PC-9 (cell line): ENCODE results near the gene ARID5A. TPM values are rescaled to one million over a fixed set of nuclear protein-coding genes. Genes with fewer than 3 reads are reported as not detected.

Experiments used
- BruUV-seq: library from RNA; stranded (reverse); fragments of 400-500 nt; replicated peaks from 2 replicates; lab custom pipeline; 2021; lab: Mats Ljungman, UMichigan
- CTCF ChIA-PET: fragments of 300-600 bp; sonication (Branson Sonifier 250); formaldehyde crosslinking; loops from one replicate; lab custom pipeline; 2022; ENCODE audit warnings: antibody characterized with exemption; lab: Charles Lee
- POLR2A ChIA-PET: fragments of 300-600 bp; sonication (Branson Sonifier 250); formaldehyde crosslinking; loops from one replicate; lab custom pipeline; 2022; ENCODE audit warnings: antibody characterized with exemption; ENCODE audit not compliant: unreplicated experiment; lab: Charles Lee
- DNase-seq, 2 experiments: peaks; one replicate each; pipeline versions ENCODE4 v3.0.0 to v3.0.0-alpha.2; 2015 to 2022; ENCODE audit warnings: mixed read lengths in 1 of 2
- H2AFZ ChIP-seq: fragments of 200-600 bp; sonication (generic); 2 replicates; pipeline ENCODE4 v1.8.1; 2017; ENCODE audit warnings: antibody characterized with exemption
- H3F3A ChIP-seq: fragments of 200-600 bp; sonication (generic); 2 replicates; pipeline ENCODE4 v1.8.1; 2017; ENCODE audit warnings: antibody characterized with exemption, mild to moderate bottlenecking, low read depth; ENCODE audit not compliant: insufficient read depth
- H3K27ac ChIP-seq: fragments of 200-600 bp; sonication (generic); 2 replicates; pipeline ENCODE4 v1.6.1; 2016; ENCODE audit warnings: mixed run types
- H3K27me3 ChIP-seq: fragments of 200-600 bp; sonication (generic); 2 replicates; pipeline ENCODE4 v1.6.1; 2016; ENCODE audit warnings: low read depth, mixed run types; ENCODE audit not compliant: insufficient read depth
- H3K36me3 ChIP-seq: fragments of 200-600 bp; sonication (generic); 2 replicates; pipeline ENCODE4 v1.6.1; 2016; ENCODE audit warnings: low read depth, mixed run types
- H3K4me1 ChIP-seq: fragments of 200-600 bp; sonication (generic); replicated peaks from 2 replicates; pipeline ENCODE4 v1.6.1; 2016; ENCODE audit warnings: mixed run types; ENCODE audit not compliant: insufficient read depth
- H3K4me2 ChIP-seq: fragments of 200-600 bp; sonication (generic); 2 replicates; pipeline ENCODE4 v1.6.1; 2017; ENCODE audit warnings: mixed run types
- H3K4me3 ChIP-seq: fragments of 200-600 bp; sonication (generic); 2 replicates; pipeline ENCODE4 v1.6.1; 2016; ENCODE audit warnings: mixed run types
- H3K79me2 ChIP-seq: fragments of 200-600 bp; sonication (generic); 2 replicates; pipeline ENCODE4 v1.6.1; 2017; ENCODE audit warnings: low read depth, mixed run types
- H3K9me2 ChIP-seq: fragments of 200-600 bp; sonication (generic); 2 replicates; pipeline ENCODE4 v1.8.1; 2017; ENCODE audit warnings: mild to moderate bottlenecking; ENCODE audit not compliant: insufficient read depth
- H3K9me3 ChIP-seq: fragments of 200-600 bp; sonication (generic); 2 replicates; pipeline ENCODE4 v1.8.1; 2016; ENCODE audit warnings: low read depth; ENCODE audit not compliant: insufficient read depth
- H4K20me1 ChIP-seq: fragments of 200-600 bp; sonication (generic); 2 replicates; pipeline ENCODE4 v1.8.1; 2017; ENCODE audit not compliant: insufficient read depth
- CTCF ChIP-seq: fragments of 200-600 bp; sonication (generic); conservative IDR thresholded peaks from 2 replicates; pipeline ENCODE4 v1.6.1; 2017; ENCODE audit warnings: mixed run types, antibody characterized with exemption, mild to moderate bottlenecking, moderate library complexity
- EZH2 ChIP-seq: fragments of 200-600 bp; sonication (generic); IDR thresholded peaks from 2 replicates; pipeline ENCODE4 v1.8.0; 2017; ENCODE audit warnings: antibody characterized with exemption, low read depth
- intact Hi-C: fragments of 100-400 bp; cut with micrococcal nuclease; formaldehyde crosslinking; loops from one replicate; pipeline ENCODE4 v1.10.0; 2022; ENCODE audit not compliant: unreplicated experiment
- total RNA-seq: library from RNA; stranded (reverse); gene quantifications from 2 replicates; pipeline ENCODE4 v1.2.3, GENCODE V29; 2021

ARID5A gene
- total RNA-seq, 1 experiment from 2014 or later, result 6.0 TPM

GRCh38 chr2:96548558-96549465 lies 12.3 kb downstream of the ARID5A start:
- Histone ChIP-seq H3K9me2 (no peaks in the 10 kb centered on the region), H3K27me3 (no peaks in the 10 kb centered on the region), H3K4me3 (no peak overlapping the region), H3F3A (no peaks in the 10 kb centered on the region), H3K79me2 (no peaks in the 10 kb centered on the region), H4K20me1 (no peaks in the 10 kb centered on the region), H3K27ac (no peak overlapping the region), H3K9me3 (no peaks in the 10 kb centered on the region), H3K4me1 (no peaks in the 10 kb centered on the region), H3K36me3 (no peaks in the 10 kb centered on the region), H3K4me2 (no peak overlapping the region), H2AFZ (no peak overlapping the region)
- no TSS peak for BruUV-seq
- intact Hi-C loops, result no loop called here
- POLR2A ChIA-PET, result interaction anchor here (0.6 kb wide), 1 partner anchor 337 kb away, joined by 4 read pairs; no protein-coding TSS in a partner anchor
- TF ChIP-seq EZH2, result no peak
- no peak for TF ChIP-seq CTCF
- CTCF ChIA-PET, result no interaction called here
- DNase-seq, result no peak

GRCh38 chr2:96549466-96549785 lies 12.9 kb downstream of the ARID5A start:
- DNase-seq, result no peak
- H3F3A ChIP-seq, result no peaks in the 10 kb centered on the region
- H3K9me2 ChIP-seq, result no peaks in the 10 kb centered on the region
- no peaks in the 10 kb centered on the region for H3K36me3 ChIP-seq
- H3K4me3 ChIP-seq, result no peak overlapping the region
- no peaks in the 10 kb centered on the region for H3K9me3 ChIP-seq
- H4K20me1 ChIP-seq, result no peaks in the 10 kb centered on the region
- no peaks in the 10 kb centered on the region for H3K4me1 ChIP-seq
- TF ChIP-seq EZH2, result no peak
- TF ChIP-seq CTCF, result no peak
- H3K79me2 ChIP-seq, result no peaks in the 10 kb centered on the region
- POLR2A ChIA-PET, result interaction anchor here (0.6 kb wide), 2 partner anchors 9 to 192 kb away, joined by 3 read pairs; no protein-coding TSS in a partner anchor
- intact Hi-C loops, result no loop called here
- H3K27ac ChIP-seq, result no peak overlapping the region
- H2AFZ ChIP-seq, result no peak overlapping the region
- no peak overlapping the region for H3K4me2 ChIP-seq
- BruUV-seq, result no TSS peak
- CTCF ChIA-PET, result no interaction called here
- H3K27me3 ChIP-seq, result no peaks in the 10 kb centered on the region

GRCh38 chr2:96549967-96550786 lies 13.6 kb downstream of the ARID5A start:
- ChIA-PET POLR2A (interaction anchor here (0.6 kb wide), 3 partner anchors 10 to 221 kb away, joined by 3 read pairs; no protein-coding TSS in a partner anchor), CTCF (interaction anchor here (1.1 kb wide), 1 partner anchor 308 kb away, joined by 3 read pairs; the partner anchor contains the start of gene ANKRD39)
- peak in 1 of 2 experiments; percentile 65 for DNase-seq
- intact Hi-C loops, result loop anchor here (1.0 to 5.0 kb wide), 2 partner anchors 251 to 267 kb away; partner anchors contain the start of gene CNNM3
- Histone ChIP-seq H3F3A (peaks cover under 1% of the 10 kb centered on the region; the same call in 1 of the 2 replicates), H3K27me3 (no peaks in the 10 kb centered on the region), H3K27ac (no peak overlapping the region), H3K9me2 (no peaks in the 10 kb centered on the region), H3K4me3 (no peak overlapping the region), H3K9me3 (no peaks in the 10 kb centered on the region), H3K79me2 (no peaks in the 10 kb centered on the region), H2AFZ (no peak overlapping the region), H3K4me2 (no peak overlapping the region), H4K20me1 (no peaks in the 10 kb centered on the region), H3K36me3 (no peaks in the 10 kb centered on the region), H3K4me1 (peaks cover 8% of the 10 kb centered on the region)
- BruUV-seq, result no TSS peak
- peak; percentile 84 for TF ChIP-seq CTCF
- no peak for TF ChIP-seq EZH2
